GM12891 (cell line): ENCODE measurements around the gene P4HB.

Source experiments
- PAX5 ChIP-seq: IDR thresholded peaks from 2 replicates; pipeline ENCODE4 v1.6.1; 2011; ENCODE audit warnings: low read length, moderate library complexity, mild to moderate bottlenecking; ENCODE audit not compliant: insufficient read depth, severe bottlenecking
- POLR2A ChIP-seq: IDR thresholded peaks from 2 replicates; pipeline ENCODE4 v1.6.1; 2011; ENCODE audit warnings: low read depth, low read length, control low read depth
- POLR2AphosphoS5 ChIP-seq: IDR thresholded peaks from 2 replicates; pipeline ENCODE4 v1.6.1; 2011; ENCODE audit warnings: low read depth, low read length, control low read depth
- POU2F2 ChIP-seq: IDR thresholded peaks from 2 replicates; pipeline ENCODE4 v1.6.1; 2011; ENCODE audit warnings: low read depth, mild to moderate bottlenecking, control low read depth, low read length, moderate library complexity
- SPI1 ChIP-seq: IDR thresholded peaks from 2 replicates; pipeline ENCODE4 v1.6.1; 2011; ENCODE audit warnings: low read depth, low read length, control low read depth
- TAF1 ChIP-seq: IDR thresholded peaks from 2 replicates; pipeline ENCODE4 v1.6.1; 2011; ENCODE audit warnings: low read depth, low read length, control low read depth

GRCh38 chr17:81822312-81822637 lies 38.1 kb downstream of the P4HB start:
- TF ChIP-seq POLR2A (no peak), POU2F2 (no peak), POLR2AphosphoS5 (no peak), SPI1 (no peak), PAX5 (no peak), TAF1 (no peak)
